IMR-90 (cell line): ENCODE data around the gene UCKL1. TPM values are rescaled to one million over a fixed set of nuclear protein-coding genes. Genes with fewer than 3 reads are reported as not detected.

Experiments used
- ATAC-seq: fragments of 200-7000 bp; cut with Tn5 transposase; 2 replicates; pipeline ENCODE4 v1.9.1; 2020; ENCODE audit warnings: low read depth, mild to moderate bottlenecking, moderate library complexity
- BruUV-seq: library from RNA; stranded (reverse); fragments of 400-500 nt; replicated peaks from 2 replicates; lab custom pipeline; 2021; lab: Mats Ljungman, UMichigan
- CTCF ChIA-PET: fragments of 300-600 bp; formaldehyde crosslinking; extraction: SDS; loops from one replicate; lab custom pipeline; 2021; ENCODE audit warnings: antibody characterized with exemption; lab: Yijun Ruan, JAX
- POLR2A ChIA-PET: fragments of 300-600 bp; sonication (Branson Sonifier 250); formaldehyde crosslinking; loops from one replicate; lab custom pipeline; 2022; ENCODE audit warnings: antibody characterized with exemption; ENCODE audit not compliant: unreplicated experiment; lab: Charles Lee
- DNase-seq: peaks from one replicate; pipeline ENCODE4 v3.0.0; 2013
- H2AFZ ChIP-seq: replicated peaks from 2 replicates; pipeline ENCODE3; 2013; ENCODE audit warnings: low read length, mild to moderate bottlenecking; ENCODE audit not compliant: poor library complexity
- H2AK5ac ChIP-seq: 2 replicates; pipeline ENCODE4 v1.6.1; 2013; ENCODE audit warnings: low read depth, low read length, inconsistent platforms
- H2AK9ac ChIP-seq: replicated peaks from 2 replicates; pipeline ENCODE3; 2013; ENCODE audit warnings: mild to moderate bottlenecking, low read depth, low read length, moderate library complexity; ENCODE audit not compliant: poor library complexity
- H2BK120ac ChIP-seq: 2 replicates; pipeline ENCODE4 v1.6.1; 2013; ENCODE audit warnings: low read depth, low read length, inconsistent platforms
- H2BK15ac ChIP-seq: 3 replicates; pipeline ENCODE4 v1.6.1; 2013; ENCODE audit warnings: low read depth, low read length, inconsistent platforms
- H2BK20ac ChIP-seq: 2 replicates; pipeline ENCODE4 v1.6.1; 2013; ENCODE audit warnings: low read depth, mild to moderate bottlenecking, inconsistent platforms, low read length, moderate library complexity
- H2BK5ac ChIP-seq: 2 replicates; pipeline ENCODE4 v1.6.1; 2013; ENCODE audit warnings: mild to moderate bottlenecking, low read depth, low read length, inconsistent platforms; ENCODE audit not compliant: poor library complexity, severe bottlenecking
- H3K14ac ChIP-seq: replicated peaks from 2 replicates; pipeline ENCODE4 v1.6.1; 2013; ENCODE audit warnings: low read depth, low read length, inconsistent platforms
- H3K18ac ChIP-seq: 2 replicates; pipeline ENCODE4 v1.6.1; 2013; ENCODE audit warnings: low read depth, low read length, control low read depth
- H3K23ac ChIP-seq: 2 replicates; pipeline ENCODE4 v1.6.1; 2013; ENCODE audit warnings: low read depth, low read length, inconsistent platforms
- H3K27ac ChIP-seq: 2 replicates; pipeline ENCODE4 v1.5.1; 2013; ENCODE audit warnings: mild to moderate bottlenecking, control low read depth, low read length; ENCODE audit not compliant: insufficient read depth
- H3K27me3 ChIP-seq: 2 replicates; pipeline ENCODE4 v1.6.1; 2013; ENCODE audit warnings: low read length; ENCODE audit not compliant: control insufficient read depth, insufficient read depth
- H3K36me3 ChIP-seq: 2 replicates; pipeline ENCODE4 v1.6.1; 2013; ENCODE audit warnings: low read length, mixed read lengths; ENCODE audit not compliant: control insufficient read depth, insufficient read depth
- H3K4ac ChIP-seq: 2 replicates; pipeline ENCODE4 v1.6.1; 2013; ENCODE audit warnings: low read depth, low read length, inconsistent platforms
- H3K4me1 ChIP-seq: 2 replicates; pipeline ENCODE4 v1.6.1; 2013; ENCODE audit warnings: low read length, mixed read lengths; ENCODE audit not compliant: control insufficient read depth, insufficient read depth
- H3K4me2 ChIP-seq: 2 replicates; pipeline ENCODE4 v1.6.1; 2013; ENCODE audit warnings: low read depth, mild to moderate bottlenecking, control low read depth, low read length, moderate library complexity
- H3K4me3 ChIP-seq: 2 replicates; pipeline ENCODE4 v1.5.1; 2013; ENCODE audit warnings: low read depth, mild to moderate bottlenecking, control low read depth, low read length, moderate library complexity; ENCODE audit not compliant: insufficient read depth
- H3K56ac ChIP-seq: 2 replicates; pipeline ENCODE4 v1.6.1; 2013; ENCODE audit warnings: low read length, inconsistent platforms; ENCODE audit not compliant: insufficient read depth; ENCODE audit errors: extremely low read depth
- H3K79me1 ChIP-seq, 2 experiments: 2 replicates each; pipeline ENCODE4 v1.6.1; 2013; ENCODE audit warnings: low read length in 2 of 2, inconsistent platforms in 1 of 2, low read depth in 1 of 2
- H3K9ac ChIP-seq: 2 replicates; pipeline ENCODE4 v1.6.1; 2013; ENCODE audit warnings: low read depth, low read length, control low read depth
- H3K9me1 ChIP-seq: 2 replicates; pipeline ENCODE4 v1.6.1; 2013; ENCODE audit warnings: low read length, inconsistent platforms; ENCODE audit not compliant: insufficient read depth
- H3K9me3 ChIP-seq: 2 replicates; pipeline ENCODE4 v1.6.1; 2013; ENCODE audit warnings: low read length; ENCODE audit not compliant: control insufficient read depth, insufficient read depth
- H4K20me1 ChIP-seq: 2 replicates; pipeline ENCODE4 v1.6.1; 2013; ENCODE audit warnings: low read length, inconsistent platforms; ENCODE audit not compliant: insufficient read depth
- H4K5ac ChIP-seq: 2 replicates; pipeline ENCODE4 v1.6.1; 2013; ENCODE audit warnings: mild to moderate bottlenecking, low read depth, low read length, control low read depth
- H4K8ac ChIP-seq, 2 experiments: 2 replicates each; pipeline ENCODE4 v1.6.1; 2013; ENCODE audit warnings: low read depth in 2 of 2, low read length in 2 of 2, control low read depth in 1 of 2, inconsistent platforms in 1 of 2
- H4K91ac ChIP-seq: 2 replicates; pipeline ENCODE4 v1.6.1; 2013; ENCODE audit warnings: low read depth, low read length, inconsistent platforms; ENCODE audit not compliant: insufficient read depth
- CEBPB ChIP-seq: IDR thresholded peaks from 2 replicates; pipeline ENCODE4 v1.6.1; 2012; ENCODE audit warnings: low read depth, low read length, improper control_type of control experiment
- CHD1 ChIP-seq: IDR thresholded peaks from 2 replicates; pipeline ENCODE4 v1.6.1; 2012; ENCODE audit warnings: low read depth, low read length, improper control_type of control experiment
- CTCF ChIP-seq: conservative IDR thresholded peaks from 2 replicates; pipeline ENCODE4 v1.5.1; 2012; ENCODE audit warnings: mild to moderate bottlenecking, low read depth, low read length, improper control_type of control experiment
- ELK1 ChIP-seq: fragments of 150-350 bp; IDR thresholded peaks from 2 replicates; pipeline ENCODE4 v1.6.1; 2016; ENCODE audit warnings: low read depth, mild to moderate bottlenecking, low read length, moderate library complexity, borderline replicate concordance
- MXI1 ChIP-seq: IDR thresholded peaks from 2 replicates; pipeline ENCODE4 v1.6.1; 2012; ENCODE audit warnings: low read depth, mild to moderate bottlenecking, low read length, moderate library complexity, borderline replicate concordance
- RAD21 ChIP-seq: IDR thresholded peaks from 2 replicates; pipeline ENCODE4 v1.6.1; 2012; ENCODE audit warnings: low read length, improper control_type of control experiment
- RFX5 ChIP-seq: IDR thresholded peaks from 2 replicates; pipeline ENCODE4 v1.8.0; 2012; ENCODE audit warnings: low read depth, mild to moderate bottlenecking, low read length, moderate library complexity
- WGBS, 2 experiments: methylation state at CpG; one replicate each; pipeline versions ENCODE4 v1.1.5 to v1.1.7; 2013; ENCODE audit warnings: missing lambda C conversion rate in 2 of 2; ENCODE audit not compliant: insufficient read length in 1 of 2; ENCODE audit errors: extremely low coverage in 2 of 2; 5-methylcytosine and 5-hydroxymethylcytosine counted together
- dilution Hi-C: fragments of 300-500 bp; cut with HindIII; formaldehyde crosslinking; loops from one replicate; pipeline ENCODE4 v1.14.3; 2018; ENCODE audit warnings: low sequenced_read_pairs; ENCODE audit not compliant: unreplicated experiment
- in situ Hi-C: fragments of 300-500 bp; cut with MboI; formaldehyde crosslinking; loops from 3 replicates; pipeline ENCODE4 v1.14.3; 2019; ENCODE audit warnings: low sequenced_read_pairs, inconsistent platforms, mixed read lengths
- intact Hi-C: fragments of 100-400 bp; cut with micrococcal nuclease; formaldehyde crosslinking; loops from 2 replicates; pipeline ENCODE4 v1.10.0; 2022
- polyA plus RNA-seq, 3 experiments: library from polyadenylated mRNA; depleted of rRNA; stranded (reverse); fragments of >200 nt; gene quantifications; 2 replicates each; pipeline ENCODE4 v1.2.3, GENCODE V29; 2012; ENCODE audit warnings: low replicate concordance in 1 of 3
- total RNA-seq: library from RNA; depleted of rRNA; stranded (reverse); fragments of >200 nt; gene quantifications from 2 replicates; pipeline ENCODE4 v1.2.3, GENCODE V29; 2012

The UCKL1 gene
- total and polyA plus RNA-seq, 2 of the 4 experiments (the other 2 are of a cell fraction), result 16.7 to 54.7 TPM

GRCh38 chr20:63967330-63968135 is 11.3 kb upstream of the UCKL1 start:
- no peak overlapping the region for H2BK15ac ChIP-seq
- H4K8ac ChIP-seq, result no peak overlapping the region
- H3K18ac ChIP-seq, result no peak overlapping the region
- H2AK5ac ChIP-seq, result no peak overlapping the region; the same call in 1 of the 2 replicates
- ATAC-seq, result no peak
- no peak overlapping the region for H3K4me3 ChIP-seq
- BruUV-seq, result no TSS peak
- H3K9ac ChIP-seq, result no peak overlapping the region
- no peak overlapping the region for H3K27ac ChIP-seq
- H3K9me1 ChIP-seq, result peaks cover 3% of the 10 kb centered on the region; the same call in 1 of the 2 replicates
- dilution Hi-C loops (no loop called here), in situ Hi-C loops (no loop called here), intact Hi-C loops (no loop called here)
- no peak overlapping the region for H3K56ac ChIP-seq
- H4K5ac ChIP-seq, result no peak overlapping the region
- WGBS, 2 experiments, result 93% methylated on average over 16 of the region's 28 CpGs; no CpG with 5 or more reads in 1 of the 2 experiments
- no peak overlapping the region for H3K4me2 ChIP-seq
- H3K9me3 ChIP-seq, result no peaks in the 10 kb centered on the region
- no peak overlapping the region for H3K4ac ChIP-seq
- no peak overlapping the region for H2BK20ac ChIP-seq
- no peaks in the 10 kb centered on the region for H3K27me3 ChIP-seq
- peaks cover 38% of the 10 kb centered on the region for H3K36me3 ChIP-seq
- ChIA-PET CTCF (no interaction called here), POLR2A (no interaction called here)
- DNase-seq, result no peak
- TF ChIP-seq CHD1 (no peak), RFX5 (no peak), MXI1 (no peak), CEBPB (no peak), CTCF (no peak), RAD21 (no peak), ELK1 (no peak)
- no peak overlapping the region for H3K23ac ChIP-seq
- H2BK120ac ChIP-seq, result no peak overlapping the region
- H2AFZ ChIP-seq, result no peak overlapping the region
- peaks cover 12 to 25% of the 10 kb centered on the region in 2 experiments for H3K79me1 ChIP-seq
- H2AK9ac ChIP-seq, result no peak overlapping the region
- H4K20me1 ChIP-seq, result no peaks in the 10 kb centered on the region; the same call in 1 of the 2 replicates
- peaks cover 7% of the 10 kb centered on the region for H3K4me1 ChIP-seq
- H3K14ac ChIP-seq, result no peak overlapping the region
- no peak overlapping the region for H2BK5ac ChIP-seq
- no peak overlapping the region for H4K91ac ChIP-seq
